B cell (primary cell): ENCODE measurements around the gene TRAPPC2. TPM values are rescaled to one million over a fixed set of nuclear protein-coding genes. Genes with fewer than 3 reads are reported as not detected.

Experiments
- ATAC-seq: fragments of 200-7000 bp; cut with Tn5 transposase; one replicate; pipeline ENCODE4 v1.10.0; 2021; ENCODE audit warnings: low read depth, mild to moderate bottlenecking, moderate number of reproducible peaks, moderate library complexity
- CTCF ChIA-PET: fragments of 350-600 bp; sonication (Branson Sonifier 250); formaldehyde crosslinking; loops from one replicate; lab custom pipeline; 2021; ENCODE audit warnings: antibody characterized with exemption, inconsistent platforms; lab: Charles Lee
- POLR2A ChIA-PET: fragments of 350-600 bp; sonication (Branson Sonifier 250); formaldehyde crosslinking; loops from one replicate; lab custom pipeline; 2021; ENCODE audit warnings: antibody characterized with exemption; lab: Charles Lee
- DNase-seq: peaks from one replicate; pipeline ENCODE4 v3.0.0; 2013
- H2AFZ ChIP-seq: 2 replicates; pipeline ENCODE4 v1.6.1; 2012; ENCODE audit warnings: mild to moderate bottlenecking, low read depth, low read length; ENCODE audit not compliant: insufficient read depth, poor library complexity, severe bottlenecking
- H3K27ac ChIP-seq, 2 donors: 1 replicate in 1 of 2; 2 replicates in 1 of 2; pipeline ENCODE4 v1.5.1; 2012 to 2013; ENCODE audit warnings: low read length in 2 of 2, mild to moderate bottlenecking in 2 of 2, moderate library complexity in 1 of 2
- H3K27me3 ChIP-seq, 4 experiments: fragments of 200-600 bp in 1 of 4; sonication (generic) in 1 of 4; replicated peaks in 1 of 4; 1 replicate in 2 of 4; 2 replicates in 2 of 4; pipeline versions ENCODE4 v1.6.1 to v1.7.0; 2013 to 2016; ENCODE audit warnings: low read length in 3 of 4, mild to moderate bottlenecking in 2 of 4, mixed read lengths in 1 of 4, moderate library complexity in 1 of 4; ENCODE audit not compliant: insufficient read depth in 4 of 4, control insufficient read depth in 3 of 4; ENCODE audit errors: control extremely low read depth in 1 of 4
- H3K36me3 ChIP-seq, 2 experiments: replicated peaks in 1 of 2; 1 replicate in 1 of 2; 2 replicates in 1 of 2; pipeline versions ENCODE4 v1.6.1 to v1.7.1; 2013; ENCODE audit warnings: low read length in 1 of 2; ENCODE audit not compliant: insufficient read depth in 2 of 2, control insufficient read depth in 1 of 2; ENCODE audit errors: control extremely low read depth in 1 of 2, extremely low read depth in 1 of 2
- H3K4me1 ChIP-seq, 2 donors: fragments of 200-600 bp in 1 of 2; sonication (generic) in 1 of 2; 1 replicate in 1 of 2; 2 replicates in 1 of 2; pipeline versions ENCODE4 v1.5.1 to v1.6.1; 2013 to 2017; ENCODE audit warnings: low read length in 2 of 2; ENCODE audit not compliant: control insufficient read depth in 2 of 2, insufficient read depth in 2 of 2
- H3K4me2 ChIP-seq: replicated peaks from 2 replicates; pipeline ENCODE3; 2012; ENCODE audit warnings: mild to moderate bottlenecking, low read depth, low read length; ENCODE audit not compliant: poor library complexity, severe bottlenecking
- H3K4me3 ChIP-seq, 5 experiments: fragments of 200-600 bp in 1 of 5; sonication (generic) in 1 of 5; 1 replicate in 3 of 5; 2 replicates in 2 of 5; pipeline versions ENCODE4 v1.5.1 to v1.7.0; 2011 to 2016; ENCODE audit warnings: low read length in 4 of 5, mild to moderate bottlenecking in 4 of 5, low read depth in 2 of 5, control low read depth in 1 of 5, moderate library complexity in 1 of 5; ENCODE audit not compliant: insufficient read depth in 1 of 5; ENCODE audit errors: control extremely low read depth in 1 of 5, extremely low read depth in 1 of 5
- H3K79me2 ChIP-seq: fragments of 200-600 bp; sonication (generic); one replicate; pipeline ENCODE4 v1.6.0; 2016; ENCODE audit warnings: low read length; ENCODE audit not compliant: control insufficient read depth, insufficient read depth
- H3K9ac ChIP-seq: fragments of 200-600 bp; sonication (generic); 2 replicates; pipeline ENCODE4 v1.6.1; 2017; ENCODE audit warnings: mild to moderate bottlenecking, low read length, moderate library complexity
- H3K9me3 ChIP-seq, 3 donors: one replicate each; pipeline versions ENCODE4 v1.6.1 to v1.7.1; 2013; ENCODE audit warnings: low read length in 2 of 3; ENCODE audit not compliant: control insufficient read depth in 2 of 3, insufficient read depth in 1 of 3; ENCODE audit errors: control extremely low read depth in 1 of 3
- H4K20me1 ChIP-seq: 2 replicates; pipeline ENCODE4 v1.6.0; 2012; ENCODE audit warnings: mild to moderate bottlenecking, low read length; ENCODE audit not compliant: insufficient read depth, control insufficient read depth, poor library complexity, severe bottlenecking
- H3K27ac Mint-ChIP-seq: one replicate; pipeline ENCODE4 v1.8.0; 2021; ENCODE audit warnings: mixed read lengths
- H3K27me3 Mint-ChIP-seq: one replicate; pipeline ENCODE4 v1.8.0; 2021; ENCODE audit warnings: mixed read lengths
- H3K4me1 Mint-ChIP-seq: one replicate; pipeline ENCODE4 v1.8.0; 2021; ENCODE audit warnings: mixed read lengths
- H3K4me3 Mint-ChIP-seq: one replicate; pipeline ENCODE4 v1.8.0; 2021; ENCODE audit warnings: mixed read lengths
- H3K9me3 Mint-ChIP-seq: one replicate; pipeline ENCODE4 v1.8.0; 2022; ENCODE audit warnings: mixed read lengths; ENCODE audit not compliant: insufficient read depth
- EZH2 ChIP-seq: IDR thresholded peaks from 2 replicates; pipeline ENCODE4 v1.6.1; 2012; ENCODE audit warnings: borderline replicate concordance, low read depth, mild to moderate bottlenecking, moderate library complexity, low read length; ENCODE audit not compliant: insufficient read depth, poor library complexity, severe bottlenecking
- WGBS: methylation state at CpG from one replicate; pipeline ENCODE4 v1.1.5; 2013; ENCODE audit warnings: missing lambda C conversion rate; ENCODE audit not compliant: insufficient coverage; 5-methylcytosine and 5-hydroxymethylcytosine counted together
- intact Hi-C: fragments of 100-400 bp; cut with micrococcal nuclease; formaldehyde crosslinking; loops from one replicate; pipeline ENCODE4 v1.10.0; 2022
- polyA plus RNA-seq: library from polyadenylated mRNA; depleted of rRNA; stranded (reverse); fragments of >200 nt; gene quantifications from 2 replicates; pipeline ENCODE4 v1.2.3, GENCODE V29; 2012
- total RNA-seq, 2 donors: library from RNA; stranded (reverse); fragments of 120-200 nt in 1 of 2; gene quantifications; 1 replicate in 1 of 2; 2 replicates in 1 of 2; pipeline versions ENCODE4 v1.2.3 to v1.2.4, GENCODE V29; 2013 to 2022
- TF ChIP-seq, protein P1 (sequence below): fragments of 200-600 bp; IDR thresholded peaks from one replicate; pipeline ENCODE4 v1.8.0; 2022; ENCODE audit warnings: antibody characterized with exemption, mild to moderate bottlenecking

The TRAPPC2 gene
- total and polyA plus RNA-seq, 2 donors (not counting 1 experiment from before 2014, with no cell fraction given) = 27.0 to 28.0 TPM

DNA sequence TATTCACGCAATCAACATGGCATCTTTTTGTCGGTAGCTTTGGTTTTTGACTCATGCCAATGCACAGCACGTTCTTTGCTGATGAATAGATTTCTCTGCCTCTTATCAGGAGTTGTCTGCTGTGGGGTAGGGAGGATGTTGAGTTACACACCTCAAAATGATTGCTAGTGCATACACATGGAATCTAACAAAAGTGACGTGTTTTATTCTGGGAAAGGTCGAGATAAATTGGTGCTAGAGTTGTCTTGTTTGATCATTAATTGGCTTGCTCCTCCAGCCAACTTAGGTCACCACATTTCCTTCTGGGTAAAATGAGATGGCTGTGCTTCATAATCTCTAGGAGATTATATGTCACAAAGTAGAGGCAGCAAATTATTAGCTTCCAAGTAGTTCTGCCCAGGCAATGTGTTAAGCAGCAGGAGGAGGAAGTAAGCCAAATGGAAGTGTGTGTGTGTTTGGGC, 41.6 kb downstream of the TRAPPC2 start:
- peaks cover 70% of the 10 kb centered on the region for H3K4me1 Mint-ChIP-seq
- no peak overlapping the region for H2AFZ ChIP-seq

DNA sequence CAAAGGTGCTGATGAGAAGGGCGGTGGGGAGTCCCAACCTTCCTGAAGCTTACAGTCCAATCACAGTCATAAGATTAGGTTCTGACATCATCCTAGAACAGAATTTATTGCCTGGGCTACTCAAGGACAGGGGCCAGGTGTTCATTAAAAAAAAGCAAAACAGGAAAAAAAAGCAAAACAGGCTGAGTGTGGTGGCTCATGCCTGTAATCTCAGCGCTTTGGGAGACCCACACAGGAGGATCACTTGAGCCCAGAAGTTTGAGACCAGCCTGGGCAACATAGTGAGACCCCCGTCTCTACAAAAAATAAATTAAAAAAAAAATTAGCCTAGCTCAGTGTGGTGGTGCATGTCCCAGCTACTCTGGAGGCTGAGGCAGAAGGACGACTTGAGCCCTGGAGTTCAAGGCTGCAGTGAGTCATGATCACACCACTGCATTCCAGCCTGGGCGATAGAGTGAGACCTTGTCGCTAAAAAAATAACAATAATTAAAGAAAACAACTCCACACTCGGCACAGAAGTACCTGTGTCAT, 42.5 kb downstream of the TRAPPC2 start:
- WGBS = no CpG with 5 or more reads among the region's 7 CpGs
- Histone ChIP-seq H4K20me1 (peaks cover 7% of the 10 kb centered on the region), H3K9ac (no peak overlapping the region), H3K4me1 (peaks cover 61 to 65% of the 10 kb centered on the region in 2 donors), H3K27ac (peak overlapping the region in 1 of 2 donors; percentile 22), H3K36me3 (no peaks in the 10 kb centered on the region), H3K79me2 (peaks cover 73% of the 10 kb centered on the region), H3K9me3 (no peaks in the 10 kb centered on the region), H3K4me3 (no peak overlapping the region), H2AFZ (no peak overlapping the region), H3K27me3 (no peaks in the 10 kb centered on the region), H3K4me2 (no peak overlapping the region)
- intact Hi-C loops = no loop called here
- DNase-seq (peak; percentile 51), ATAC-seq (no peak)
- POLR2A ChIA-PET = interaction anchor here (0.6 to 0.7 kb wide), 2 partner anchors 706 to 1485 kb away, joined by 3 to 5 read pairs; no protein-coding TSS in a partner anchor
- Mint-ChIP-seq H3K27me3 (no peaks in the 10 kb centered on the region), H3K4me3 (peak overlapping the region; percentile 63), H3K27ac (peak overlapping the region; percentile 72), H3K9me3 (no peaks in the 10 kb centered on the region), H3K4me1 (peaks cover 64% of the 10 kb centered on the region)
- CTCF ChIA-PET = interaction anchor here (0.7 to 1.3 kb wide), 3 partner anchors 30 to 340 kb away, joined by 3 to 5 read pairs (median 3); no protein-coding TSS in a partner anchor
- TF ChIP-seq, protein P1, sequence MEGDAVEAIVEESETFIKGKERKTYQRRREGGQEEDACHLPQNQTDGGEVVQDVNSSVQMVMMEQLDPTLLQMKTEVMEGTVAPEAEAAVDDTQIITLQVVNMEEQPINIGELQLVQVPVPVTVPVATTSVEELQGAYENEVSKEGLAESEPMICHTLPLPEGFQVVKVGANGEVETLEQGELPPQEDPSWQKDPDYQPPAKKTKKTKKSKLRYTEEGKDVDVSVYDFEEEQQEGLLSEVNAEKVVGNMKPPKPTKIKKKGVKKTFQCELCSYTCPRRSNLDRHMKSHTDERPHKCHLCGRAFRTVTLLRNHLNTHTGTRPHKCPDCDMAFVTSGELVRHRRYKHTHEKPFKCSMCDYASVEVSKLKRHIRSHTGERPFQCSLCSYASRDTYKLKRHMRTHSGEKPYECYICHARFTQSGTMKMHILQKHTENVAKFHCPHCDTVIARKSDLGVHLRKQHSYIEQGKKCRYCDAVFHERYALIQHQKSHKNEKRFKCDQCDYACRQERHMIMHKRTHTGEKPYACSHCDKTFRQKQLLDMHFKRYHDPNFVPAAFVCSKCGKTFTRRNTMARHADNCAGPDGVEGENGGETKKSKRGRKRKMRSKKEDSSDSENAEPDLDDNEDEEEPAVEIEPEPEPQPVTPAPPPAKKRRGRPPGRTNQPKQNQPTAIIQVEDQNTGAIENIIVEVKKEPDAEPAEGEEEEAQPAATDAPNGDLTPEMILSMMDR = no peak
- no peak for TF ChIP-seq EZH2

More for the DNA sequence above, 41.6 kb downstream of the TRAPPC2 start:
- Histone ChIP-seq H3K27me3 (no peaks in the 10 kb centered on the region), H3K36me3 (no peaks in the 10 kb centered on the region), H3K9me3 (no peaks in the 10 kb centered on the region), H3K9ac (no peak overlapping the region), H3K4me2 (no peak overlapping the region), H3K79me2 (peaks cover 67% of the 10 kb centered on the region), H3K4me1 (peaks cover 70 to 71% of the 10 kb centered on the region in 2 donors), H4K20me1 (peaks cover 7% of the 10 kb centered on the region), H3K4me3 (no peak overlapping the region), H3K27ac (peak overlapping the region in 1 of 2 donors; percentile 3)
- no peak for ATAC-seq
- WGBS = 100% methylated on average over 1 of the region's 5 CpGs
- CTCF ChIA-PET = no interaction called here
- intact Hi-C loops = no loop called here
- POLR2A ChIA-PET = no interaction called here
- peak overlapping the region; percentile 78 for H3K27ac Mint-ChIP-seq
- no peaks in the 10 kb centered on the region for H3K9me3 Mint-ChIP-seq
- TF ChIP-seq, protein P1 = no peak
- no peak for TF ChIP-seq EZH2
- H3K27me3 Mint-ChIP-seq = no peaks in the 10 kb centered on the region
- H3K4me3 Mint-ChIP-seq = peak overlapping the region; percentile 53
- DNase-seq = no peak
